HepG2 (cell line): Measurements from ENCODE around the gene NUP93.

Source experiments
- EED ChIP-seq: sonication (generic); formaldehyde crosslinking; IDR thresholded peaks from 2 replicates; pipeline ENCODE4 v1.5.0; 2020; ENCODE audit warnings: mild to moderate bottlenecking, missing genetic modification reagents
- GATAD1 ChIP-seq: IDR thresholded peaks from 2 replicates; pipeline ENCODE4 v1.6.1; 2016; ENCODE audit warnings: missing genetic modification reagents, missing compliant biosample characterization
- SIN3A ChIP-seq: IDR thresholded peaks from 2 replicates; pipeline ENCODE4 v1.6.1; 2011; ENCODE audit warnings: low read depth, mild to moderate bottlenecking, control low read depth, low read length, borderline replicate concordance
- ZNF274 ChIP-seq: sonication (generic); formaldehyde crosslinking; IDR thresholded peaks from 2 replicates; pipeline ENCODE4 v1.5.1; 2020; ENCODE audit warnings: mild to moderate bottlenecking, missing genetic modification reagents
- ZNF672 ChIP-seq: sonication (generic); formaldehyde crosslinking; IDR thresholded peaks from 2 replicates; pipeline ENCODE4 v1.8.1; 2022; ENCODE audit warnings: missing genetic modification reagents
- TF ChIP-seq, protein P1 (sequence below): sonication (generic); formaldehyde crosslinking; conservative IDR thresholded peaks from 2 replicates; pipeline ENCODE4 v1.4.0; 2020; ENCODE audit warnings: missing genetic modification reagents
- TF ChIP-seq, protein P2 (sequence below): sonication (generic); formaldehyde crosslinking; IDR thresholded peaks from 2 replicates; pipeline ENCODE4 v1.5.0; 2020; ENCODE audit warnings: mild to moderate bottlenecking, missing genetic modification reagents, moderate library complexity
- TF ChIP-seq, protein P3 (sequence below): IDR thresholded peaks from 2 replicates; pipeline ENCODE4 v1.6.1; 2016; ENCODE audit warnings: low read depth, missing genetic modification reagents, missing compliant biosample characterization

DNA sequence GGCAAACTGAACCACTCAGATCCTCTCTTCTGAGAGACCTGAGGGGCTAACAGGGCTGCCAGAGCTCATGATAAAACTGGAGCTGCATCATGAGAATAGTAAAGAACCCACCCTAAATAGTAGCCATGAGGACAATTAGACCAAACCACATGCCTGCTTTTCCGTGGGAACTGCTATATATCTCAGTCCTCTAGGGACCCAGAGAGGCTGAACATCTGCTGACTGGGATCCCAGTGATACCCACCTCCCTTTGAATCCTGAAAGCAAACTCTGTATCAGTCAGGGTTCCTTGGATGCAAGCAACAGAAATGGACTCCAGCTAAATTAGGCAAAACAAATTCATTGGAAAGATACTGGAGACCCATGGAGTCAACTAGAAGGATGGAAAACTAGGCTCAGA is 41.2 kb upstream of the NUP93 start:
- TF ChIP-seq ZNF672 (CRISPR knock-in tag) (no peak), GATAD1 (CRISPR knock-in tag) (no peak), SIN3A (no peak), EED (CRISPR knock-in tag) (no peak), ZNF274 (no peak)
- TF ChIP-seq, protein P1, sequence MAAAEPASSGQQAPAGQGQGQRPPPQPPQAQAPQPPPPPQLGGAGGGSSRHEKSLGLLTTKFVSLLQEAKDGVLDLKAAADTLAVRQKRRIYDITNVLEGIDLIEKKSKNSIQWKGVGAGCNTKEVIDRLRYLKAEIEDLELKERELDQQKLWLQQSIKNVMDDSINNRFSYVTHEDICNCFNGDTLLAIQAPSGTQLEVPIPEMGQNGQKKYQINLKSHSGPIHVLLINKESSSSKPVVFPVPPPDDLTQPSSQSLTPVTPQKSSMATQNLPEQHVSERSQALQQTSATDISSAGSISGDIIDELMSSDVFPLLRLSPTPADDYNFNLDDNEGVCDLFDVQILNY (CRISPR knock-in tag) = no peak
- TF ChIP-seq, protein P2, sequence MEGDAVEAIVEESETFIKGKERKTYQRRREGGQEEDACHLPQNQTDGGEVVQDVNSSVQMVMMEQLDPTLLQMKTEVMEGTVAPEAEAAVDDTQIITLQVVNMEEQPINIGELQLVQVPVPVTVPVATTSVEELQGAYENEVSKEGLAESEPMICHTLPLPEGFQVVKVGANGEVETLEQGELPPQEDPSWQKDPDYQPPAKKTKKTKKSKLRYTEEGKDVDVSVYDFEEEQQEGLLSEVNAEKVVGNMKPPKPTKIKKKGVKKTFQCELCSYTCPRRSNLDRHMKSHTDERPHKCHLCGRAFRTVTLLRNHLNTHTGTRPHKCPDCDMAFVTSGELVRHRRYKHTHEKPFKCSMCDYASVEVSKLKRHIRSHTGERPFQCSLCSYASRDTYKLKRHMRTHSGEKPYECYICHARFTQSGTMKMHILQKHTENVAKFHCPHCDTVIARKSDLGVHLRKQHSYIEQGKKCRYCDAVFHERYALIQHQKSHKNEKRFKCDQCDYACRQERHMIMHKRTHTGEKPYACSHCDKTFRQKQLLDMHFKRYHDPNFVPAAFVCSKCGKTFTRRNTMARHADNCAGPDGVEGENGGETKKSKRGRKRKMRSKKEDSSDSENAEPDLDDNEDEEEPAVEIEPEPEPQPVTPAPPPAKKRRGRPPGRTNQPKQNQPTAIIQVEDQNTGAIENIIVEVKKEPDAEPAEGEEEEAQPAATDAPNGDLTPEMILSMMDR = no peak
- TF ChIP-seq, protein P3, sequence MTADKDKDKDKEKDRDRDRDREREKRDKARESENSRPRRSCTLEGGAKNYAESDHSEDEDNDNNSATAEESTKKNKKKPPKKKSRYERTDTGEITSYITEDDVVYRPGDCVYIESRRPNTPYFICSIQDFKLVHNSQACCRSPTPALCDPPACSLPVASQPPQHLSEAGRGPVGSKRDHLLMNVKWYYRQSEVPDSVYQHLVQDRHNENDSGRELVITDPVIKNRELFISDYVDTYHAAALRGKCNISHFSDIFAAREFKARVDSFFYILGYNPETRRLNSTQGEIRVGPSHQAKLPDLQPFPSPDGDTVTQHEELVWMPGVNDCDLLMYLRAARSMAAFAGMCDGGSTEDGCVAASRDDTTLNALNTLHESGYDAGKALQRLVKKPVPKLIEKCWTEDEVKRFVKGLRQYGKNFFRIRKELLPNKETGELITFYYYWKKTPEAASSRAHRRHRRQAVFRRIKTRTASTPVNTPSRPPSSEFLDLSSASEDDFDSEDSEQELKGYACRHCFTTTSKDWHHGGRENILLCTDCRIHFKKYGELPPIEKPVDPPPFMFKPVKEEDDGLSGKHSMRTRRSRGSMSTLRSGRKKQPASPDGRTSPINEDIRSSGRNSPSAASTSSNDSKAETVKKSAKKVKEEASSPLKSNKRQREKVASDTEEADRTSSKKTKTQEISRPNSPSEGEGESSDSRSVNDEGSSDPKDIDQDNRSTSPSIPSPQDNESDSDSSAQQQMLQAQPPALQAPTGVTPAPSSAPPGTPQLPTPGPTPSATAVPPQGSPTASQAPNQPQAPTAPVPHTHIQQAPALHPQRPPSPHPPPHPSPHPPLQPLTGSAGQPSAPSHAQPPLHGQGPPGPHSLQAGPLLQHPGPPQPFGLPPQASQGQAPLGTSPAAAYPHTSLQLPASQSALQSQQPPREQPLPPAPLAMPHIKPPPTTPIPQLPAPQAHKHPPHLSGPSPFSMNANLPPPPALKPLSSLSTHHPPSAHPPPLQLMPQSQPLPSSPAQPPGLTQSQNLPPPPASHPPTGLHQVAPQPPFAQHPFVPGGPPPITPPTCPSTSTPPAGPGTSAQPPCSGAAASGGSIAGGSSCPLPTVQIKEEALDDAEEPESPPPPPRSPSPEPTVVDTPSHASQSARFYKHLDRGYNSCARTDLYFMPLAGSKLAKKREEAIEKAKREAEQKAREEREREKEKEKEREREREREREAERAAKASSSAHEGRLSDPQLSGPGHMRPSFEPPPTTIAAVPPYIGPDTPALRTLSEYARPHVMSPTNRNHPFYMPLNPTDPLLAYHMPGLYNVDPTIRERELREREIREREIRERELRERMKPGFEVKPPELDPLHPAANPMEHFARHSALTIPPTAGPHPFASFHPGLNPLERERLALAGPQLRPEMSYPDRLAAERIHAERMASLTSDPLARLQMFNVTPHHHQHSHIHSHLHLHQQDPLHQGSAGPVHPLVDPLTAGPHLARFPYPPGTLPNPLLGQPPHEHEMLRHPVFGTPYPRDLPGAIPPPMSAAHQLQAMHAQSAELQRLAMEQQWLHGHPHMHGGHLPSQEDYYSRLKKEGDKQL (CRISPR knock-in tag) = no peak
